ENCODE results near the gene WWC2.

Gene WWC2

GRCh38 chr4:183328832-183329231 is 229.8 kb downstream of the WWC2 start:
- no peak overlapping the region for H3K27ac ChIP-seq (replicated peaks)
- no peak overlapping the region for H3K4me3 ChIP-seq (replicated peaks; ENCODE audit: insufficient read depth, low read length)
- no peaks in the 10 kb centered on the region for H3K27me3 ChIP-seq (ENCODE audit: insufficient read depth, poor library complexity, severe bottlenecking)
- no peak for TF ChIP-seq POLR2AphosphoS5 (IDR thresholded peaks at IDR 0.05; ENCODE audit: low read depth)
- no peak for TF ChIP-seq SPI1 (IDR thresholded peaks at IDR 0.05; ENCODE audit: borderline replicate concordance, low read depth)
- TF ChIP-seq, protein P1, sequence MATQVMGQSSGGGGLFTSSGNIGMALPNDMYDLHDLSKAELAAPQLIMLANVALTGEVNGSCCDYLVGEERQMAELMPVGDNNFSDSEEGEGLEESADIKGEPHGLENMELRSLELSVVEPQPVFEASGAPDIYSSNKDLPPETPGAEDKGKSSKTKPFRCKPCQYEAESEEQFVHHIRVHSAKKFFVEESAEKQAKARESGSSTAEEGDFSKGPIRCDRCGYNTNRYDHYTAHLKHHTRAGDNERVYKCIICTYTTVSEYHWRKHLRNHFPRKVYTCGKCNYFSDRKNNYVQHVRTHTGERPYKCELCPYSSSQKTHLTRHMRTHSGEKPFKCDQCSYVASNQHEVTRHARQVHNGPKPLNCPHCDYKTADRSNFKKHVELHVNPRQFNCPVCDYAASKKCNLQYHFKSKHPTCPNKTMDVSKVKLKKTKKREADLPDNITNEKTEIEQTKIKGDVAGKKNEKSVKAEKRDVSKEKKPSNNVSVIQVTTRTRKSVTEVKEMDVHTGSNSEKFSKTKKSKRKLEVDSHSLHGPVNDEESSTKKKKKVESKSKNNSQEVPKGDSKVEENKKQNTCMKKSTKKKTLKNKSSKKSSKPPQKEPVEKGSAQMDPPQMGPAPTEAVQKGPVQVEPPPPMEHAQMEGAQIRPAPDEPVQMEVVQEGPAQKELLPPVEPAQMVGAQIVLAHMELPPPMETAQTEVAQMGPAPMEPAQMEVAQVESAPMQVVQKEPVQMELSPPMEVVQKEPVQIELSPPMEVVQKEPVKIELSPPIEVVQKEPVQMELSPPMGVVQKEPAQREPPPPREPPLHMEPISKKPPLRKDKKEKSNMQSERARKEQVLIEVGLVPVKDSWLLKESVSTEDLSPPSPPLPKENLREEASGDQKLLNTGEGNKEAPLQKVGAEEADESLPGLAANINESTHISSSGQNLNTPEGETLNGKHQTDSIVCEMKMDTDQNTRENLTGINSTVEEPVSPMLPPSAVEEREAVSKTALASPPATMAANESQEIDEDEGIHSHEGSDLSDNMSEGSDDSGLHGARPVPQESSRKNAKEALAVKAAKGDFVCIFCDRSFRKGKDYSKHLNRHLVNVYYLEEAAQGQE (IDR thresholded peaks at IDR 0.05; ENCODE audit: insufficient replicate concordance, low read depth), result no peak
- no peak for TF ChIP-seq GABPA (IDR thresholded peaks at IDR 0.05; ENCODE audit: low read depth)
- TF ChIP-seq, protein P2, sequence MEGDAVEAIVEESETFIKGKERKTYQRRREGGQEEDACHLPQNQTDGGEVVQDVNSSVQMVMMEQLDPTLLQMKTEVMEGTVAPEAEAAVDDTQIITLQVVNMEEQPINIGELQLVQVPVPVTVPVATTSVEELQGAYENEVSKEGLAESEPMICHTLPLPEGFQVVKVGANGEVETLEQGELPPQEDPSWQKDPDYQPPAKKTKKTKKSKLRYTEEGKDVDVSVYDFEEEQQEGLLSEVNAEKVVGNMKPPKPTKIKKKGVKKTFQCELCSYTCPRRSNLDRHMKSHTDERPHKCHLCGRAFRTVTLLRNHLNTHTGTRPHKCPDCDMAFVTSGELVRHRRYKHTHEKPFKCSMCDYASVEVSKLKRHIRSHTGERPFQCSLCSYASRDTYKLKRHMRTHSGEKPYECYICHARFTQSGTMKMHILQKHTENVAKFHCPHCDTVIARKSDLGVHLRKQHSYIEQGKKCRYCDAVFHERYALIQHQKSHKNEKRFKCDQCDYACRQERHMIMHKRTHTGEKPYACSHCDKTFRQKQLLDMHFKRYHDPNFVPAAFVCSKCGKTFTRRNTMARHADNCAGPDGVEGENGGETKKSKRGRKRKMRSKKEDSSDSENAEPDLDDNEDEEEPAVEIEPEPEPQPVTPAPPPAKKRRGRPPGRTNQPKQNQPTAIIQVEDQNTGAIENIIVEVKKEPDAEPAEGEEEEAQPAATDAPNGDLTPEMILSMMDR (IDR thresholded peaks at IDR 0.05; ENCODE audit: insufficient read depth, low read length), result no peak
- no peak for DNase-seq (ENCODE audit: low read depth in 1 of 2, low spot score in 1 of 2)

DNA sequence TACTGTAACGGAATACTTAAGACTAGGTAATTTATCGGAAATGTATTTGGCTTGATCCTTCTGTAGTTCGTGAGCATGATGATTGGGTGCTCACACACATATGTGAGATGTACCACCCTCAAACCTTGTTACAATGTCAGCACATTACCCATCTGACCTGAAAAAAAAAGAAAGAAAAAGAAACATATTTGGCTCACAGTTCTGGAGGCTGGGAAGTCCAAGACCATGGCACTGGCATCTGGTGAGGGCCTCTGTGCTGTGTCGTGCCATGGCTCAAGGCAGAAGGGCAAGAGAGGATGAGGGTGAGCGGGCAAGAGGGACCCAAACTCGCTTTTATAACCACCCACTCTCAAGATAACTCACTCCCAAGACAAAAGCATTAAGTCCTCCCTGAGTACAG is 230.2 kb downstream of the WWC2 start:
- H3K27me3 ChIP-seq (ENCODE audit: insufficient read depth, poor library complexity, severe bottlenecking), result no peaks in the 10 kb centered on the region
- TF ChIP-seq, protein P1 (IDR thresholded peaks at IDR 0.05; ENCODE audit: insufficient replicate concordance, low read depth), result no peak
- no peak for TF ChIP-seq GABPA (IDR thresholded peaks at IDR 0.05; ENCODE audit: low read depth)
- TF ChIP-seq, protein P2 (IDR thresholded peaks at IDR 0.05; ENCODE audit: insufficient read depth, low read length), result no peak
- TF ChIP-seq SPI1 (IDR thresholded peaks at IDR 0.05; ENCODE audit: borderline replicate concordance, low read depth), result no peak
- no peak for TF ChIP-seq POLR2AphosphoS5 (IDR thresholded peaks at IDR 0.05; ENCODE audit: low read depth)
- H3K27ac ChIP-seq (replicated peaks), result no peak overlapping the region
- DNase-seq (ENCODE audit: low read depth in 1 of 2, low spot score in 1 of 2), result no peak
- no peak overlapping the region for H3K4me3 ChIP-seq (replicated peaks; ENCODE audit: insufficient read depth, low read length)

GRCh38 chr4:183329954-183330742 is 231.1 kb downstream of the WWC2 start:
- no peak for DNase-seq (ENCODE audit: low read depth in 1 of 2, low spot score in 1 of 2)
- no peak for TF ChIP-seq POLR2AphosphoS5 (IDR thresholded peaks at IDR 0.05; ENCODE audit: low read depth)
- TF ChIP-seq, protein P2 (IDR thresholded peaks at IDR 0.05; ENCODE audit: insufficient read depth, low read length), result no peak
- TF ChIP-seq GABPA (IDR thresholded peaks at IDR 0.05; ENCODE audit: low read depth), result no peak
- TF ChIP-seq, protein P1 (IDR thresholded peaks at IDR 0.05; ENCODE audit: insufficient replicate concordance, low read depth), result no peak
- no peak for TF ChIP-seq SPI1 (IDR thresholded peaks at IDR 0.05; ENCODE audit: borderline replicate concordance, low read depth)
- H3K4me3 ChIP-seq (replicated peaks; ENCODE audit: insufficient read depth, low read length), result no peak overlapping the region
- H3K27ac ChIP-seq (replicated peaks), result no peak overlapping the region
- H3K27me3 ChIP-seq (ENCODE audit: insufficient read depth, poor library complexity, severe bottlenecking), result no peaks in the 10 kb centered on the region

Measured in HL-60 (cell line).